GM12878 (cell line): ENCODE results near the gene CWC27. TPM values are rescaled to one million over a fixed set of nuclear protein-coding genes. Genes with fewer than 3 reads are reported as not detected.
A peak's percentile ranks its signal among the peaks of the same experiment; 100 is the strongest.

ENCODE experiments used
- ATAC-seq: fragments of 200-7000 bp; cut with Tn5 transposase; 3 replicates; pipeline ENCODE4 v1.9.1; 2020; ENCODE audit warnings: mild to moderate bottlenecking, moderate library complexity
- BruUV-seq: library from RNA; stranded (reverse); fragments of 400-500 nt; replicated peaks from 2 replicates; lab custom pipeline; 2021; lab: Mats Ljungman, UMichigan
- CTCF ChIA-PET: fragments of 300-600 bp; sonication (Branson Sonifier 250); formaldehyde crosslinking; extraction: SDS; loops from one replicate; lab custom pipeline; 2021; ENCODE audit warnings: inconsistent platforms; lab: Yijun Ruan, JAX
- POLR2A ChIA-PET: fragments of 350-600 bp; formaldehyde crosslinking; extraction: SDS; loops from one replicate; lab custom pipeline; 2021; ENCODE audit warnings: inconsistent platforms; lab: Charles Lee
- RAD21 ChIA-PET: fragments of 300-600 bp; sonication (Branson Sonifier 250); formaldehyde crosslinking; loops from one replicate; lab custom pipeline; 2023; ENCODE audit warnings: antibody characterized with exemption; ENCODE audit not compliant: unreplicated experiment; lab: Charles Lee
- SMC1A ChIA-PET: fragments of 300-600 bp; sonication (Branson Sonifier 250); formaldehyde crosslinking; loops from one replicate; lab custom pipeline; 2023; ENCODE audit not compliant: unreplicated experiment, uncharacterized antibody; lab: Charles Lee
- DNase-seq: peaks from one replicate; pipeline ENCODE4 v3.0.0-alpha.2; 2011; ENCODE audit warnings: low read depth, low spot score
- FAIRE-seq: peaks from 3 replicates; lab custom pipeline; 2011; peaks lifted over from hg19 to GRCh38; lab: Jason Lieb, UNC
- H2AFZ ChIP-seq: 2 replicates; pipeline ENCODE4 v1.6.0; 2011; ENCODE audit warnings: low read depth, low read length, control low read depth; ENCODE audit not compliant: control insufficient read depth
- H3K27ac ChIP-seq: 2 replicates; pipeline ENCODE4 v1.5.1; 2011; ENCODE audit warnings: control low read depth; ENCODE audit not compliant: control insufficient read depth, insufficient read depth
- H3K27me3 ChIP-seq, 2 experiments: replicated peaks in 1 of 2; 2 replicates each; pipeline versions ENCODE4 v1.6.0 to v1.6.1; 2011; ENCODE audit warnings: low read length in 1 of 2; ENCODE audit not compliant: control insufficient read depth in 2 of 2, insufficient read depth in 2 of 2
- H3K36me3 ChIP-seq, 2 experiments: 2 replicates each; pipeline ENCODE4 v1.5.1; 2011; ENCODE audit warnings: low read length in 1 of 2; ENCODE audit not compliant: control insufficient read depth in 2 of 2, insufficient read depth in 2 of 2
- H3K4me1 ChIP-seq: 2 replicates; pipeline ENCODE4 v1.6.1; 2011; ENCODE audit warnings: mild to moderate bottlenecking, low read length, moderate library complexity, mixed read lengths; ENCODE audit not compliant: control insufficient read depth, insufficient read depth
- H3K4me2 ChIP-seq: 2 replicates; pipeline ENCODE4 v1.6.0; 2011; ENCODE audit warnings: control low read depth; ENCODE audit not compliant: control insufficient read depth, insufficient read depth
- H3K4me3 ChIP-seq: fragments of 200-600 bp; sonication (generic); 2 replicates; pipeline ENCODE4 v1.5.1; 2016
- H3K79me2 ChIP-seq: 2 replicates; pipeline ENCODE4 v1.6.0; 2011; ENCODE audit warnings: low read length; ENCODE audit not compliant: control insufficient read depth, insufficient read depth
- H3K9ac ChIP-seq: 2 replicates; pipeline ENCODE4 v1.8.0; 2011; ENCODE audit warnings: low read length, control low read depth, mixed read lengths; ENCODE audit not compliant: control insufficient read depth, insufficient read depth
- H3K9me3 ChIP-seq: replicated peaks from 3 replicates; pipeline ENCODE4 v1.5.1; 2011; ENCODE audit warnings: mild to moderate bottlenecking, low read length; ENCODE audit not compliant: control insufficient read depth, insufficient read depth
- H4K20me1 ChIP-seq: 2 replicates; pipeline ENCODE4 v1.6.0; 2011; ENCODE audit not compliant: control insufficient read depth, insufficient read depth
- ATF7 ChIP-seq: fragments of 450-650 bp; IDR thresholded peaks from 2 replicates; pipeline ENCODE4 v1.6.1; 2016; ENCODE audit warnings: low read depth, mild to moderate bottlenecking
- BMI1 ChIP-seq: fragments of 450-650 bp; IDR thresholded peaks from 2 replicates; pipeline ENCODE4 v1.6.1; 2016; ENCODE audit warnings: mild to moderate bottlenecking, moderate library complexity, borderline replicate concordance
- CREB1 ChIP-seq: IDR thresholded peaks from 2 replicates; pipeline ENCODE4 v1.6.1; 2012; ENCODE audit warnings: low read depth, mild to moderate bottlenecking, inconsistent platforms
- EED ChIP-seq: sonication (generic); IDR thresholded peaks from 2 replicates; pipeline ENCODE4 v1.6.1; 2016; ENCODE audit warnings: antibody characterized with exemption, low read depth
- EGR1 ChIP-seq, 2 experiments: IDR thresholded peaks; 1 replicate in 1 of 2; 2 replicates in 1 of 2; pipeline ENCODE4 v1.6.1; 2011 to 2012; ENCODE audit warnings: low read depth in 2 of 2, low read length in 2 of 2, borderline replicate concordance in 1 of 2, mild to moderate bottlenecking in 1 of 2, moderate library complexity in 1 of 2
- GATAD2B ChIP-seq: fragments of 450-650 bp; conservative IDR thresholded peaks from 2 replicates; pipeline ENCODE4 v1.6.1; 2017; ENCODE audit warnings: low read depth, mild to moderate bottlenecking, moderate library complexity
- HDAC2 ChIP-seq: fragments of 200-600 bp; sonication (generic); IDR thresholded peaks from 2 replicates; pipeline ENCODE4 v1.6.1; 2017
- HDGF ChIP-seq: fragments of 450-650 bp; IDR thresholded peaks from 2 replicates; pipeline ENCODE4 v1.6.1; 2016; ENCODE audit warnings: antibody characterized with exemption
- JUNB ChIP-seq: IDR thresholded peaks from 2 replicates; pipeline ENCODE4 v1.6.1; 2016; ENCODE audit warnings: antibody characterized with exemption, mild to moderate bottlenecking
- LARP7 ChIP-seq: fragments of 450-650 bp; IDR thresholded peaks from 2 replicates; pipeline ENCODE4 v1.6.1; 2017; ENCODE audit warnings: mild to moderate bottlenecking
- MEF2B ChIP-seq: fragments of 450-650 bp; IDR thresholded peaks from 2 replicates; pipeline ENCODE4 v1.6.1; 2018; ENCODE audit warnings: mild to moderate bottlenecking, moderate library complexity; ENCODE audit not compliant: partially characterized antibody, poor library complexity, severe bottlenecking
- MXI1 ChIP-seq: fragments of 150-350 bp; IDR thresholded peaks from 2 replicates; pipeline ENCODE4 v1.6.1; 2011; ENCODE audit warnings: low read depth, mild to moderate bottlenecking, inconsistent platforms, low read length, improper control_type of control experiment
- NFYB ChIP-seq: IDR thresholded peaks from 2 replicates; pipeline ENCODE4 v1.6.1; 2011; ENCODE audit warnings: low read depth, mild to moderate bottlenecking, low read length, improper control_type of control experiment, moderate library complexity; ENCODE audit not compliant: insufficient read depth
- POLR2AphosphoS5 ChIP-seq: IDR thresholded peaks from 2 replicates; pipeline ENCODE4 v1.6.1; 2011; ENCODE audit warnings: mild to moderate bottlenecking, low read length, inconsistent platforms
- RELA ChIP-seq: fragments of 450-650 bp; IDR thresholded peaks from 2 replicates; pipeline ENCODE4 v1.8.0; 2014; ENCODE audit warnings: borderline replicate concordance; ENCODE audit not compliant: partially characterized antibody
- REST ChIP-seq: IDR thresholded peaks from 2 replicates; pipeline ENCODE4 v1.6.1; 2012; ENCODE audit warnings: mild to moderate bottlenecking, low read depth, low read length
- SPI1 ChIP-seq: IDR thresholded peaks from 2 replicates; pipeline ENCODE4 v1.6.1; 2011; ENCODE audit warnings: low read depth, mild to moderate bottlenecking, low read length, moderate library complexity, borderline replicate concordance; ENCODE audit not compliant: insufficient read depth
- WGBS: methylation state at CpG from one replicate; pipeline ENCODE4 v1.1.6; 2016; ENCODE audit warnings: low lambda C conversion rate; ENCODE audit not compliant: insufficient replicate concordance, insufficient coverage; ENCODE audit errors: missing lambda C conversion rate; 5-methylcytosine and 5-hydroxymethylcytosine counted together
- in situ Hi-C: fragments of 300-500 bp; cut with MboI; formaldehyde crosslinking; loops from 9 replicates; pipeline ENCODE4 v1.14.3; 2018; ENCODE audit warnings: mixed read lengths
- intact Hi-C: fragments of 100-400 bp; cut with micrococcal nuclease; formaldehyde crosslinking; loops from one replicate; pipeline ENCODE4 v1.14.2; 2022; ENCODE audit not compliant: unreplicated experiment
- polyA plus RNA-seq, 11 experiments: library from polyadenylated mRNA; depleted of rRNA in 4 of 11; unstranded in 6 of 11; stranded (reverse) in 5 of 11; fragments of >200 nt; fragmentation: Nextera tagmentation in 4 of 11; fragmentation: Illumina TruSeq in 1 of 11; extraction: Ambion mirVana in 4 of 11; extraction: Trizol in 1 of 11; gene quantifications; 1 replicate in 1 of 11; 2 replicates in 10 of 11; pipeline versions ENCODE4 v1.2.1 to v1.2.3, GENCODE V29; 2011 to 2016; ENCODE audit warnings: inconsistent platforms in 2 of 11, missing spikeins in 2 of 11, low read depth in 1 of 11
- total RNA-seq, 4 experiments: library from RNA; depleted of rRNA in 3 of 4; stranded (reverse); fragments of >200 nt in 3 of 4; fragmentation: Illumina TruSeq in 1 of 4; extraction: Trizol in 1 of 4; gene quantifications; 2 replicates each; pipeline versions ENCODE4 v1.2.1 to v1.2.3, GENCODE V29; 2013 to 2021

The CWC27 gene
- total and polyA plus RNA-seq, 10 of the 15 experiments (the other 5 are each of a cell fraction or from before 2014, with no cell fraction given) = 21.7 to 61.9 (median 47.0) TPM

- peak overlapping the region; percentile 86 for H3K9ac ChIP-seq
- in situ Hi-C loops = no loop called here
- no peak for TF ChIP-seq BMI1
- peak; percentile 85 for TF ChIP-seq CREB1
- TF ChIP-seq HDAC2 = no peak
- TF ChIP-seq JUNB = peak; percentile 20
- TF ChIP-seq RELA = no peak
- TF ChIP-seq EGR1 (IDR thresholded peaks at IDR 0.05; ENCODE audit: borderline replicate concordance in 1 of 2, low read depth in 2 of 2, low read length in 2 of 2) = peak in 1 of 2 experiments; percentile 24; a peak in 1 of 3 replicates
- TF ChIP-seq SPI1 = no peak
- peak; percentile 61 for TF ChIP-seq POLR2AphosphoS5
- peak; percentile 29; the same call in 1 of the 2 replicates for TF ChIP-seq LARP7
- no peak for TF ChIP-seq MEF2B
- TF ChIP-seq REST = 0 out of 2 replicates have a peak, but pooled peaks have one; percentile 25
- peak; percentile 91 for TF ChIP-seq GATAD2B
- no peak for TF ChIP-seq NFYB
- peak; percentile 99 for TF ChIP-seq ATF7
- TF ChIP-seq HDGF = no peak
- TF ChIP-seq EED = peak; percentile 89
- peak; percentile 34; the same call in 1 of the 2 replicates for TF ChIP-seq MXI1
These were observed 266.8 kb downstream of the CWC27 start for GRCh38 chr5:65035211-65036206.

More at GRCh38 chr5:65035211-65036206, 266.8 kb downstream of the CWC27 start:
- H4K20me1 ChIP-seq = no peaks in the 10 kb centered on the region
- SMC1A ChIA-PET = interaction anchor here (0.5 to 20.8 kb wide), 11 partner anchors 11 to 447 kb away, joined by 3 to 614 read pairs (median 4); no protein-coding TSS in a partner anchor
- CTCF ChIA-PET = interaction anchor here (0.6 to 7.8 kb wide), 14 partner anchors 13 to 448 kb away, joined by 3 to 67 read pairs (median 4); no protein-coding TSS in a partner anchor
- BruUV-seq = TSS peak; percentile 93
- intact Hi-C loops = no loop called here
- H3K4me3 ChIP-seq = peak overlapping the region; percentile 70
- no peaks in the 10 kb centered on the region for H3K79me2 ChIP-seq
- RAD21 ChIA-PET = interaction anchor here (0.9 to 5.3 kb wide), 9 partner anchors 13 to 448 kb away, joined by 3 to 33 read pairs (median 6); partner anchors contain the start of gene ADAMTS6
- POLR2A ChIA-PET = interaction anchor here (0.6 to 7.6 kb wide), 6 partner anchors 13 to 447 kb away, joined by 3 to 52 read pairs (median 4); no protein-coding TSS in a partner anchor
- H3K27me3 ChIP-seq = no peaks in the 10 kb centered on the region
- H3K27ac ChIP-seq = peak overlapping the region; percentile 90
- H3K4me1 ChIP-seq = peaks cover 15% of the 10 kb centered on the region
- peak; percentile 89 for ATAC-seq
- WGBS = 2% methylated on average over 39 of the region's 68 CpGs
- no peaks in the 10 kb centered on the region for H3K9me3 ChIP-seq
- H2AFZ ChIP-seq = peak overlapping the region; percentile 97
- DNase-seq = peak; percentile 40
- H3K4me2 ChIP-seq = peak overlapping the region; percentile 88
- FAIRE-seq = no peak
- no peaks in the 10 kb centered on the region for H3K36me3 ChIP-seq
